IPS-15b (cell line): Measurements from ENCODE around the gene ZSCAN22.

Experiments used
- H3K27me3 ChIP-seq: one replicate; pipeline ENCODE4 v1.6.1; 2013; ENCODE audit warnings: low read length; ENCODE audit not compliant: control insufficient read depth, insufficient read depth
- H3K36me3 ChIP-seq: one replicate; pipeline ENCODE4 v1.6.1; 2013; ENCODE audit warnings: low read length; ENCODE audit not compliant: control insufficient read depth, insufficient read depth
- H3K4me1 ChIP-seq: one replicate; pipeline ENCODE4 v1.6.1; 2013; ENCODE audit warnings: mild to moderate bottlenecking, low read length; ENCODE audit not compliant: control insufficient read depth, insufficient read depth
- H3K4me3 ChIP-seq: one replicate; pipeline ENCODE4 v1.5.1; 2013; ENCODE audit warnings: low read depth, low read length
- H3K9ac ChIP-seq: one replicate; pipeline ENCODE4 v1.6.1; 2013; ENCODE audit warnings: low read depth, mild to moderate bottlenecking, low read length
- H3K9me3 ChIP-seq: one replicate; pipeline ENCODE4 v1.6.1; 2013; ENCODE audit warnings: mild to moderate bottlenecking, low read length; ENCODE audit not compliant: control insufficient read depth, insufficient read depth

ZSCAN22 gene

GRCh38 chr19:58325311-58326022 is 1.3 kb upstream of the ZSCAN22 start:
- no peak overlapping the region for H3K9ac ChIP-seq
- H3K4me3 ChIP-seq, result no peak overlapping the region

GRCh38 chr19:58326501-58326913 is 287 bp upstream of the ZSCAN22 start:
- Histone ChIP-seq H3K36me3 (no peaks in the 10 kb centered on the region), H3K9me3 (no peaks in the 10 kb centered on the region), H3K27me3 (no peaks in the 10 kb centered on the region), H3K4me3 (peak overlapping the region; percentile 99), H3K9ac (peak overlapping the region; percentile 74), H3K4me1 (no peaks in the 10 kb centered on the region)

More at GRCh38 chr19:58325311-58326022, 1.3 kb upstream of the ZSCAN22 start:
- Histone ChIP-seq H3K4me1 (no peaks in the 10 kb centered on the region), H3K36me3 (no peaks in the 10 kb centered on the region), H3K9me3 (no peaks in the 10 kb centered on the region), H3K27me3 (no peaks in the 10 kb centered on the region)

- H3K4me3 ChIP-seq, result no peak overlapping the region
- H3K9me3 ChIP-seq, result no peaks in the 10 kb centered on the region
- no peaks in the 10 kb centered on the region for H3K27me3 ChIP-seq
- H3K4me1 ChIP-seq, result no peaks in the 10 kb centered on the region
- no peak overlapping the region for H3K9ac ChIP-seq
- H3K36me3 ChIP-seq, result no peaks in the 10 kb centered on the region
These were observed 2.2 kb downstream of the ZSCAN22 start for GRCh38 chr19:58328999-58329398.

- Histone ChIP-seq H3K4me1 (no peaks in the 10 kb centered on the region), H3K9ac (no peak overlapping the region), H3K4me3 (no peak overlapping the region), H3K9me3 (no peaks in the 10 kb centered on the region), H3K27me3 (no peaks in the 10 kb centered on the region), H3K36me3 (no peaks in the 10 kb centered on the region)
These were observed 3.7 kb downstream of the ZSCAN22 start for GRCh38 chr19:58330458-58330857.

GRCh38 chr19:58332697-58333096 is 5.9 kb downstream of the ZSCAN22 start:
- Histone ChIP-seq H3K9ac (no peak overlapping the region), H3K4me1 (no peaks in the 10 kb centered on the region), H3K36me3 (no peaks in the 10 kb centered on the region), H3K9me3 (no peaks in the 10 kb centered on the region), H3K27me3 (no peaks in the 10 kb centered on the region), H3K4me3 (no peak overlapping the region)

- H3K4me1 ChIP-seq, result no peaks in the 10 kb centered on the region
- peaks cover 4% of the 10 kb centered on the region for H3K36me3 ChIP-seq
- no peaks in the 10 kb centered on the region for H3K27me3 ChIP-seq
- H3K9ac ChIP-seq, result no peak overlapping the region
- no peak overlapping the region for H3K4me3 ChIP-seq
- no peaks in the 10 kb centered on the region for H3K9me3 ChIP-seq
These were observed 8.0 kb downstream of the ZSCAN22 start for GRCh38 chr19:58334691-58335249.

- Histone ChIP-seq H3K9me3 (no peaks in the 10 kb centered on the region), H3K9ac (no peak overlapping the region), H3K36me3 (peaks cover 4% of the 10 kb centered on the region), H3K4me3 (no peak overlapping the region), H3K4me1 (no peaks in the 10 kb centered on the region), H3K27me3 (no peaks in the 10 kb centered on the region)
These were observed 8.8 kb downstream of the ZSCAN22 start for GRCh38 chr19:58335630-58336029.

- no peaks in the 10 kb centered on the region for H3K4me1 ChIP-seq
- H3K36me3 ChIP-seq, result peaks cover 4% of the 10 kb centered on the region
- no peaks in the 10 kb centered on the region for H3K27me3 ChIP-seq
- no peak overlapping the region for H3K4me3 ChIP-seq
- H3K9me3 ChIP-seq, result no peaks in the 10 kb centered on the region
- H3K9ac ChIP-seq, result no peak overlapping the region
These were observed 9.4 kb downstream of the ZSCAN22 start for GRCh38 chr19:58336216-58336615.

- H3K27me3 ChIP-seq, result no peaks in the 10 kb centered on the region
- no peak overlapping the region for H3K9ac ChIP-seq
- H3K4me3 ChIP-seq, result no peak overlapping the region
- H3K9me3 ChIP-seq, result no peaks in the 10 kb centered on the region
- peaks cover 4% of the 10 kb centered on the region for H3K36me3 ChIP-seq
- no peaks in the 10 kb centered on the region for H3K4me1 ChIP-seq
These were observed 10.0 kb downstream of the ZSCAN22 start for GRCh38 chr19:58336820-58337219.

- Histone ChIP-seq H3K9me3 (no peaks in the 10 kb centered on the region), H3K27me3 (no peaks in the 10 kb centered on the region), H3K4me3 (no peak overlapping the region), H3K36me3 (peaks cover 4% of the 10 kb centered on the region), H3K4me1 (no peaks in the 10 kb centered on the region), H3K9ac (no peak overlapping the region)
These were observed 11.5 kb downstream of the ZSCAN22 start for GRCh38 chr19:58338336-58338735.

GRCh38 chr19:58338825-58339558 is 12.2 kb downstream of the ZSCAN22 start:
- Histone ChIP-seq H3K36me3 (peaks cover 4% of the 10 kb centered on the region), H3K27me3 (no peaks in the 10 kb centered on the region), H3K4me1 (no peaks in the 10 kb centered on the region), H3K9me3 (no peaks in the 10 kb centered on the region), H3K9ac (no peak overlapping the region), H3K4me3 (no peak overlapping the region)

- H3K4me1 ChIP-seq, result no peaks in the 10 kb centered on the region
- H3K9me3 ChIP-seq, result no peaks in the 10 kb centered on the region
- H3K9ac ChIP-seq, result no peak overlapping the region
- H3K27me3 ChIP-seq, result peaks cover 7% of the 10 kb centered on the region
- no peak overlapping the region for H3K4me3 ChIP-seq
- no peaks in the 10 kb centered on the region for H3K36me3 ChIP-seq
These were observed 18.8 kb downstream of the ZSCAN22 start for GRCh38 chr19:58345558-58345957.
